Caco-2 (cell line): ENCODE measurements around the gene PDE12. TPM values are rescaled to one million over a fixed set of nuclear protein-coding genes. Genes with fewer than 3 reads are reported as not detected.

Experiments used
- BruUV-seq: library from RNA; stranded (reverse); fragments of 400-500 nt; replicated peaks from 2 replicates; lab custom pipeline; 2021; lab: Mats Ljungman, UMichigan
- CTCF ChIA-PET: fragments of 300-600 bp; sonication (Branson Sonifier 250); formaldehyde crosslinking; loops from one replicate; lab custom pipeline; 2022; ENCODE audit warnings: antibody characterized with exemption; lab: Charles Lee
- POLR2A ChIA-PET: fragments of 300-600 bp; sonication (Branson Sonifier 250); formaldehyde crosslinking; loops from one replicate; lab custom pipeline; 2022; ENCODE audit warnings: antibody characterized with exemption; lab: Charles Lee
- DNase-seq, 2 experiments: peaks; one replicate each; pipeline versions ENCODE4 v3.0.0 to v3.0.0-alpha.2; 2020 to 2022
- H3K27me3 ChIP-seq: replicated peaks from 2 replicates; pipeline ENCODE4 v1.6.0; 2011; ENCODE audit warnings: low read length; ENCODE audit not compliant: control insufficient read depth, insufficient read depth
- H3K36me3 ChIP-seq: 2 replicates; pipeline ENCODE4 v1.5.1; 2011; ENCODE audit warnings: low read length; ENCODE audit not compliant: control insufficient read depth, insufficient read depth
- H3K4me1 ChIP-seq: fragments of 250-450 bp; sonication (Bioruptor Pico); 2 replicates; pipeline ENCODE4 v1.5.1; 2020; ENCODE audit warnings: mild to moderate bottlenecking
- H3K4me3 ChIP-seq: 2 replicates; pipeline ENCODE4 v1.5.1; 2011; ENCODE audit warnings: low read depth, mild to moderate bottlenecking, control low read depth, low read length
- H3K9me3 ChIP-seq: fragments of 250-450 bp; sonication (Bioruptor Pico); 2 replicates; pipeline ENCODE4 v1.5.1; 2020; ENCODE audit warnings: mild to moderate bottlenecking, moderate library complexity
- H3K27ac Mint-ChIP-seq: one replicate; pipeline ENCODE4 v1.8.0; 2022; ENCODE audit warnings: mixed read lengths; ENCODE audit not compliant: unreplicated experiment
- H3K27me3 Mint-ChIP-seq: one replicate; pipeline ENCODE4 v1.8.0; 2022; ENCODE audit warnings: mixed read lengths; ENCODE audit not compliant: insufficient read depth, unreplicated experiment
- H3K36me3 Mint-ChIP-seq: one replicate; pipeline ENCODE4 v1.8.0; 2022; ENCODE audit warnings: mild to moderate bottlenecking, mixed read lengths; ENCODE audit not compliant: insufficient read depth, unreplicated experiment
- H3K4me1 Mint-ChIP-seq: one replicate; pipeline ENCODE4 v1.8.0; 2022; ENCODE audit warnings: low read depth, mixed read lengths; ENCODE audit not compliant: unreplicated experiment
- H3K4me3 Mint-ChIP-seq: one replicate; pipeline ENCODE4 v1.8.0; 2022; ENCODE audit warnings: mild to moderate bottlenecking, moderate library complexity, mixed read lengths; ENCODE audit not compliant: unreplicated experiment
- H3K9me3 Mint-ChIP-seq: one replicate; pipeline ENCODE4 v1.8.0; 2022; ENCODE audit warnings: mixed read lengths; ENCODE audit not compliant: unreplicated experiment
- intact Hi-C: fragments of 100-400 bp; cut with micrococcal nuclease; formaldehyde crosslinking; loops from one replicate; pipeline ENCODE4 v1.10.0; 2022; ENCODE audit not compliant: unreplicated experiment
- total RNA-seq: library from RNA; stranded (reverse); gene quantifications from 2 replicates; pipeline ENCODE4 v1.2.3, GENCODE V29; 2022
- TF ChIP-seq, protein P1 (sequence below), 2 experiments: fragments of 200-600 bp in 1 of 2; IDR thresholded peaks; 1 replicate in 1 of 2; 2 replicates in 1 of 2; pipeline versions ENCODE4 v1.5.1 to v1.8.0; 2011 to 2022; ENCODE audit warnings: antibody characterized with exemption in 1 of 2, control low read depth in 1 of 2, inconsistent platforms in 1 of 2, low read depth in 1 of 2, low read length in 1 of 2, mild to moderate bottlenecking in 1 of 2, moderate library complexity in 1 of 2; ENCODE audit not compliant: insufficient read depth in 1 of 2, severe bottlenecking in 1 of 2, unreplicated experiment in 1 of 2

PDE12 gene
- total RNA-seq, 1 experiment from 2014 or later, result 22.1 TPM

DNA sequence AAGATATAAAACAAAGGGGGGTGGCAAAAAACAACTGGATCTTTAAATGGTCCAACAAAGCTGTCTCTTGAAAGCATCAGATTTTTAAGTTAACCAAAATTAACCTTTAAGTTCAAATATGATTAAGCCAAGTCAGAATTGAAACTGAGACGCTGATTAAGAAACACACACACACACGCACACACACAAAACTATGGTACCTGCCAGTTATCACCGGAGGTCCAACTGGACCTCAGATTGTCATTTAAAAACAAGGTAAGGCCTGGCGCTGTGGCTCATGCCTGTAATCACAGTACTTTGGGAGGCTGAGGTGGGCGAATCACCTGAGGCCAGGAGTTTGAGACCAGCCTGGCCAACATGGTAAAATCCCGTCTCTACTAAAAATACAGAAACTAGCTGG is 30.7 kb downstream of the PDE12 start:
- H3K9me3 Mint-ChIP-seq, result no peaks in the 10 kb centered on the region
- Histone ChIP-seq H3K9me3 (no peaks in the 10 kb centered on the region), H3K36me3 (no peaks in the 10 kb centered on the region), H3K27me3 (no peaks in the 10 kb centered on the region), H3K4me3 (no peak overlapping the region), H3K4me1 (peaks cover 40% of the 10 kb centered on the region)
- TF ChIP-seq, protein P1, sequence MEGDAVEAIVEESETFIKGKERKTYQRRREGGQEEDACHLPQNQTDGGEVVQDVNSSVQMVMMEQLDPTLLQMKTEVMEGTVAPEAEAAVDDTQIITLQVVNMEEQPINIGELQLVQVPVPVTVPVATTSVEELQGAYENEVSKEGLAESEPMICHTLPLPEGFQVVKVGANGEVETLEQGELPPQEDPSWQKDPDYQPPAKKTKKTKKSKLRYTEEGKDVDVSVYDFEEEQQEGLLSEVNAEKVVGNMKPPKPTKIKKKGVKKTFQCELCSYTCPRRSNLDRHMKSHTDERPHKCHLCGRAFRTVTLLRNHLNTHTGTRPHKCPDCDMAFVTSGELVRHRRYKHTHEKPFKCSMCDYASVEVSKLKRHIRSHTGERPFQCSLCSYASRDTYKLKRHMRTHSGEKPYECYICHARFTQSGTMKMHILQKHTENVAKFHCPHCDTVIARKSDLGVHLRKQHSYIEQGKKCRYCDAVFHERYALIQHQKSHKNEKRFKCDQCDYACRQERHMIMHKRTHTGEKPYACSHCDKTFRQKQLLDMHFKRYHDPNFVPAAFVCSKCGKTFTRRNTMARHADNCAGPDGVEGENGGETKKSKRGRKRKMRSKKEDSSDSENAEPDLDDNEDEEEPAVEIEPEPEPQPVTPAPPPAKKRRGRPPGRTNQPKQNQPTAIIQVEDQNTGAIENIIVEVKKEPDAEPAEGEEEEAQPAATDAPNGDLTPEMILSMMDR (IDR thresholded peaks at IDR 0.05; ENCODE audit: insufficient read depth in 1 of 2, low read depth in 1 of 2, low read length in 1 of 2, severe bottlenecking in 1 of 2, unreplicated experiment in 1 of 2), result no peak
- DNase-seq, result no peak
- CTCF ChIA-PET, result no interaction called here
- POLR2A ChIA-PET, result no interaction called here
- H3K4me1 Mint-ChIP-seq, result peaks cover 6% of the 10 kb centered on the region
- no peak overlapping the region for H3K4me3 Mint-ChIP-seq
- H3K27me3 Mint-ChIP-seq, result no peaks in the 10 kb centered on the region
- intact Hi-C loops, result no loop called here
- peaks cover 84% of the 10 kb centered on the region for H3K36me3 Mint-ChIP-seq
- no peak overlapping the region for H3K27ac Mint-ChIP-seq
- no TSS peak for BruUV-seq

DNA sequence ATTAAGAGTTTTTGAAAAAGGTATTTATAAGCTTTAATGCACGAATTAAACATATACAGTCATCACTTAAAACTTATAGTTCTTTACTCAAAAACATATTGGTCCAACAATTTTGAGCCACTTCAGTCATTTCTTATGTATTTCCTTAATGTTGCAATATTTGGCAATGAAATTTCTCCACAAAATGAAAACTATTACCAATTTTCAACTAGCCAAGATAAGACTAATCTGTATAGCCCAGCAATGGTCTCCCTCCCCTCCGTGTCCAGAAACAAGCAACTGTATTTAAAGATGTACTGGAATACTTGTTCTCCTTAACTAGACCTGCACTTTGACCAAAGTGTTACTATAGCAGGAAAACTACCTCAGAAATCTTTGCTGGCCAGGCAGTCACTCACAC is 31.8 kb downstream of the PDE12 start:
- Mint-ChIP-seq H3K27ac (no peak overlapping the region), H3K9me3 (no peaks in the 10 kb centered on the region), H3K27me3 (no peaks in the 10 kb centered on the region), H3K4me1 (peaks cover 6% of the 10 kb centered on the region), H3K4me3 (no peak overlapping the region), H3K36me3 (peaks cover 85% of the 10 kb centered on the region)
- TF ChIP-seq, protein P1 (IDR thresholded peaks at IDR 0.05; ENCODE audit: insufficient read depth in 1 of 2, low read depth in 1 of 2, low read length in 1 of 2, severe bottlenecking in 1 of 2, unreplicated experiment in 1 of 2), result no peak
- BruUV-seq, result no TSS peak
- Histone ChIP-seq H3K4me1 (peaks cover 40% of the 10 kb centered on the region), H3K9me3 (no peaks in the 10 kb centered on the region), H3K36me3 (no peaks in the 10 kb centered on the region; the same call in 1 of the 2 replicates), H3K27me3 (no peaks in the 10 kb centered on the region), H3K4me3 (no peak overlapping the region)
- intact Hi-C loops, result no loop called here
- ChIA-PET CTCF (no interaction called here), POLR2A (no interaction called here)
- no peak for DNase-seq

- peaks cover 11% of the 10 kb centered on the region for H3K4me1 Mint-ChIP-seq
Observed at GRCh38 chr3:57592306-57592705, 36.2 kb downstream of the PDE12 start.

More at GRCh38 chr3:57592306-57592705, 36.2 kb downstream of the PDE12 start:
- ChIA-PET POLR2A (interaction anchor here (0.7 kb wide), 1 partner anchor 172 kb away, joined by 3 read pairs; no protein-coding TSS in a partner anchor), CTCF (no interaction called here)
- Mint-ChIP-seq H3K27me3 (no peaks in the 10 kb centered on the region), H3K36me3 (peaks cover 91% of the 10 kb centered on the region), H3K27ac (no peak overlapping the region), H3K4me3 (no peak overlapping the region), H3K9me3 (no peaks in the 10 kb centered on the region)
- DNase-seq, result no peak
- TF ChIP-seq, protein P1 (IDR thresholded peaks at IDR 0.05; ENCODE audit: insufficient read depth in 1 of 2, low read depth in 1 of 2, low read length in 1 of 2, severe bottlenecking in 1 of 2, unreplicated experiment in 1 of 2), result no peak
- intact Hi-C loops, result no loop called here
- H3K9me3 ChIP-seq, result no peaks in the 10 kb centered on the region
- H3K4me1 ChIP-seq, result peaks cover 18% of the 10 kb centered on the region
- no peaks in the 10 kb centered on the region; the same call in 1 of the 2 replicates for H3K36me3 ChIP-seq
- no peaks in the 10 kb centered on the region for H3K27me3 ChIP-seq
- no peak overlapping the region for H3K4me3 ChIP-seq
- BruUV-seq, result no TSS peak
